ENCODE measurements around the gene LCN9.
A peak's percentile ranks its signal among the peaks of the same experiment; 100 is the strongest.

The LCN9 gene

DNA sequence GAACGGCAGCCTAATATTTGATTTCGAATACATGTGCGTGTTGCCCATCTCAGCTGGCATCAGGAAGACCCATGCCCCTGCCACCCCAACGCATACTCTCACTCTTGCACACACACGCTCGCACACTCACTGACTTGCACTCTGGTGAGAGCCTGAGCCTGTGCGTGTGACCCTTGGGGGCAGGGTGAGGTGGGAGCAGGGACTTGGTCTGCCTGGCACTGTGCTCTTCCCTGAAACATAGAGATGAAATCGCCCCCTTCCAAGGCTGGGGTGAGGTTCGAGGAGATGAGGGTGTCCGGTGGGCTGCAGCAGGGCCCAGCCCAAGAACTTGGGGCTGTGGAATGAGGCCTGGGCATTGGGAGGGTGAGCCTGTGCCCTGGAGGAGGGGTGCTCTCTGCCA, 1.2 kb downstream of the LCN9 start:
- Histone ChIP-seq H3K36me3 (ENCODE audit: low read depth) (no peaks in the 10 kb centered on the region), H3K4me1 (ENCODE audit: insufficient read depth, poor library complexity, severe bottlenecking) (no peaks in the 10 kb centered on the region), H3K4me3 (ENCODE audit: severe bottlenecking) (no peak overlapping the region), H3K27ac (ENCODE audit: poor library complexity, severe bottlenecking) (no peak overlapping the region), H3K27me3 (ENCODE audit: insufficient read depth, poor library complexity, severe bottlenecking) (peaks cover 5% of the 10 kb centered on the region), H3K9me3 (ENCODE audit: severe bottlenecking) (no peaks in the 10 kb centered on the region)
- ATAC-seq (ENCODE audit: low read depth) (no peak), DNase-seq (ENCODE audit: low spot score) (no peak)
- TF ChIP-seq, protein P1, sequence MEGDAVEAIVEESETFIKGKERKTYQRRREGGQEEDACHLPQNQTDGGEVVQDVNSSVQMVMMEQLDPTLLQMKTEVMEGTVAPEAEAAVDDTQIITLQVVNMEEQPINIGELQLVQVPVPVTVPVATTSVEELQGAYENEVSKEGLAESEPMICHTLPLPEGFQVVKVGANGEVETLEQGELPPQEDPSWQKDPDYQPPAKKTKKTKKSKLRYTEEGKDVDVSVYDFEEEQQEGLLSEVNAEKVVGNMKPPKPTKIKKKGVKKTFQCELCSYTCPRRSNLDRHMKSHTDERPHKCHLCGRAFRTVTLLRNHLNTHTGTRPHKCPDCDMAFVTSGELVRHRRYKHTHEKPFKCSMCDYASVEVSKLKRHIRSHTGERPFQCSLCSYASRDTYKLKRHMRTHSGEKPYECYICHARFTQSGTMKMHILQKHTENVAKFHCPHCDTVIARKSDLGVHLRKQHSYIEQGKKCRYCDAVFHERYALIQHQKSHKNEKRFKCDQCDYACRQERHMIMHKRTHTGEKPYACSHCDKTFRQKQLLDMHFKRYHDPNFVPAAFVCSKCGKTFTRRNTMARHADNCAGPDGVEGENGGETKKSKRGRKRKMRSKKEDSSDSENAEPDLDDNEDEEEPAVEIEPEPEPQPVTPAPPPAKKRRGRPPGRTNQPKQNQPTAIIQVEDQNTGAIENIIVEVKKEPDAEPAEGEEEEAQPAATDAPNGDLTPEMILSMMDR (IDR thresholded peaks at IDR 0.05; ENCODE audit: poor library complexity, severe bottlenecking) = no peak

- H3K4me1 ChIP-seq (ENCODE audit: insufficient read depth, poor library complexity, severe bottlenecking) = no peaks in the 10 kb centered on the region
- H3K36me3 ChIP-seq (ENCODE audit: low read depth) = no peaks in the 10 kb centered on the region
- ATAC-seq (ENCODE audit: low read depth) (no peak), DNase-seq (ENCODE audit: low spot score) (no peak)
- H3K27ac ChIP-seq (ENCODE audit: poor library complexity, severe bottlenecking) = no peak overlapping the region
- no peaks in the 10 kb centered on the region for H3K9me3 ChIP-seq (ENCODE audit: severe bottlenecking)
- H3K27me3 ChIP-seq (ENCODE audit: insufficient read depth, poor library complexity, severe bottlenecking) = peaks cover 5% of the 10 kb centered on the region
- H3K4me3 ChIP-seq (ENCODE audit: severe bottlenecking) = no peak overlapping the region
- TF ChIP-seq, protein P1 (IDR thresholded peaks at IDR 0.05; ENCODE audit: poor library complexity, severe bottlenecking) = no peak
Measured at GRCh38 chr9:135664801-135665794, 2.0 kb downstream of the LCN9 start.

GRCh38 chr9:135665795-135666189, 2.7 kb downstream of the LCN9 start:
- DNase-seq (ENCODE audit: low spot score) = no peak
- Histone ChIP-seq H3K4me1 (ENCODE audit: insufficient read depth, poor library complexity, severe bottlenecking) (no peaks in the 10 kb centered on the region), H3K27ac (ENCODE audit: poor library complexity, severe bottlenecking) (no peak overlapping the region), H3K36me3 (ENCODE audit: low read depth) (no peaks in the 10 kb centered on the region), H3K4me3 (ENCODE audit: severe bottlenecking) (no peak overlapping the region), H3K27me3 (ENCODE audit: insufficient read depth, poor library complexity, severe bottlenecking) (peaks cover 5% of the 10 kb centered on the region), H3K9me3 (ENCODE audit: severe bottlenecking) (no peaks in the 10 kb centered on the region)
- ATAC-seq (ENCODE audit: low read depth) = no peak
- TF ChIP-seq, protein P1 (IDR thresholded peaks at IDR 0.05; ENCODE audit: poor library complexity, severe bottlenecking) = no peak

DNA sequence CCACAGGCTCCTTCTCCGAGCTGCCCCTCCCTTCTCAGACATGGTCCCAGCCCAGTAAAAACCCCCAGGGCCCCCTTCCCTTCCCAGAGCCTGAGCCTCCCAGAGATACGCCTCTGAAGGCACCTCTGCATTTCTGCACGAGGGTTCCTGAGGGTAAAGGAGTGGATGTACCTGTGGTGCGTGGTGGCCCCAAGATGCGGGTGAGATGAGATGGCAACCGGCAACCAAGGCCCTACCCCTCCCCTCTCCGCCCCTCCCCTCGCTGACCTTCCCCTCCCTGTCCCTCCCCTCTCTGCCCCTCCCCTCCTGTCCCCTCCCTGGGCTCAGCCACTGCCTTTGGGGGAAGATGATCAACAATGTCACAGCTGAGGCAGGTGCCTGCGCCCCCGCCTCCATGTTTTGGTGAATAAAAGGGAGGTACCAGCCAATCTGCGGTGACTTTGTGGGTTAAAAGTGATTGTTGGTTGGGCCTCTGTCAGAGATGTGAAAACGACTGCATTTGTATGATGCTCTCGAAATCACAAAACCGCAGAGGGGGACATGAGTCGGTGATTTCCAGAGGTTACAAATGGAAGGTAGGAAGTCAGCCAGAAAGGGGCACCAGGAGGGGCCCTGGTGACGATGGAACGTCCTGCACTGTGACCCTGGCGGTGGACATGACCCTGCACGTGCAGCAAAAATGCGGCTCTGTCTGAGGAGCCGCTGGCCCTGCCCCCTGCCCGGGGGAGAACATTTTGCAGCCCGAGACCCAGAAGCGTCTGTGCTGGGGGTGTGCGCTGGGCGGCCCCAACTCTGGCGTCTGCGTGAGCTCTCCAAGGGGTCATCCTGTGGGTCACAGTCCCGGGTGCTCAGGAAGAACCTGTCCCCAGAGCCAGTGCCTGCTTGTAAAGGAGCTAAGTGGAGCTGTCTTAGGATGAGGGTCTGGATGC, 3.7 kb downstream of the LCN9 start:
- DNase-seq (ENCODE audit: low spot score) (peak; percentile 48), ATAC-seq (ENCODE audit: low read depth) (no peak)
- H3K4me3 ChIP-seq (ENCODE audit: severe bottlenecking) = no peak overlapping the region
- H3K27ac ChIP-seq (ENCODE audit: poor library complexity, severe bottlenecking) = no peak overlapping the region
- no peaks in the 10 kb centered on the region for H3K36me3 ChIP-seq (ENCODE audit: low read depth)
- TF ChIP-seq, protein P1 (IDR thresholded peaks at IDR 0.05; ENCODE audit: poor library complexity, severe bottlenecking) = no peak
- H3K4me1 ChIP-seq (ENCODE audit: insufficient read depth, poor library complexity, severe bottlenecking) = no peaks in the 10 kb centered on the region
- no peaks in the 10 kb centered on the region for H3K9me3 ChIP-seq (ENCODE audit: severe bottlenecking)
- H3K27me3 ChIP-seq (ENCODE audit: insufficient read depth, poor library complexity, severe bottlenecking) = peaks cover 5% of the 10 kb centered on the region

All from RWPE2 (cell line).